GM10248 (cell line): ENCODE data around the gene SLC30A4.
A peak's percentile ranks its signal among the peaks of the same experiment; 100 is the strongest.

ENCODE experiments used
- CTCF ChIA-PET: fragments of 300-600 bp; sonication (Branson Sonifier 250); formaldehyde crosslinking; extraction: SDS; loops from one replicate; lab custom pipeline; 2021; ENCODE audit warnings: antibody characterized with exemption; lab: Yijun Ruan, JAX
- POLR2A ChIA-PET: fragments of 350-650 bp; sonication (Branson Sonifier 250); formaldehyde crosslinking; extraction: SDS; loops from one replicate; lab custom pipeline; 2020; ENCODE audit warnings: antibody characterized with exemption; lab: Yijun Ruan, JAX
- DNase-seq: peaks from one replicate; pipeline ENCODE4 v3.0.0; 2012; ENCODE audit errors: extremely low spot score
- CTCF ChIP-seq: IDR thresholded peaks from 2 replicates; pipeline ENCODE4 v1.5.1; 2012; ENCODE audit warnings: mild to moderate bottlenecking, low read depth; ENCODE audit errors: extremely low read depth, missing control alignments, control extremely low read depth

Gene SLC30A4

GRCh38 chr15:45457641-45458539, 64.7 kb downstream of the SLC30A4 start:
- CTCF ChIA-PET = interaction anchor here (0.6 to 7.1 kb wide), 65 partner anchors 8 to 331 kb away, joined by 3 to 120 read pairs (median 5); partner anchors contain the start of genes BLOC1S6 and SQOR
- DNase-seq = peak; percentile 67
- POLR2A ChIA-PET = interaction anchor here (0.6 kb wide), 1 partner anchor 154 kb away, joined by 4 read pairs; no protein-coding TSS in a partner anchor
- peak; percentile 72 for TF ChIP-seq CTCF

- CTCF ChIA-PET = interaction anchor here (0.7 to 7.1 kb wide), 49 partner anchors 8 to 311 kb away, joined by 3 to 120 read pairs (median 5); partner anchors contain the start of genes BLOC1S6 and SQOR
- POLR2A ChIA-PET = no interaction called here
- DNase-seq = peak; percentile 42
- TF ChIP-seq CTCF = no peak
These were observed 65.3 kb downstream of the SLC30A4 start for GRCh38 chr15:45457220-45457619.

GRCh38 chr15:45456212-45457106, 66.1 kb downstream of the SLC30A4 start:
- ChIA-PET POLR2A (no interaction called here), CTCF (interaction anchor here (0.7 to 7.1 kb wide), 46 partner anchors 12 to 310 kb away, joined by 3 to 120 read pairs (median 5); partner anchors contain the start of genes BLOC1S6 and SQOR)
- no peak for TF ChIP-seq CTCF
- DNase-seq = peak; percentile 50

DNA sequence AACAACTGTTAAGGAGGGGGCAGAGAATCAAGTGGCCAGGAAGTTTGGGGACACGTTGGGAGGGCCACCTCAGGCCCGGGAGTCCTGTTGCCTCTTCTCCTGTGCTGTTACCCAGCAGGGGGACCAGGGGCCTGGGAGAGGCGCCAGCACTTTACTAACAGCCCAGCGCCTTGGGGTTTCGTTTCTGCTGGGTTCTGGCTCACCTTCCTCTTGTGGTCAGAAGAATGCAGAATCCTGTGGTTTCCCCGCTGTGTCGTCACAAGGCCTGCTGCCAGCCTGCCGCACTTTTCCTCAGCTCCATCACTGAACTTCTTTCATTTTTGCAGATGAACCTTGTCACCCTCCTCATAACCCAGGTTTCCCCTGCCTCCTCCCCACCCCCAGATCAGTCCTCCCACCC, 67.7 kb downstream of the SLC30A4 start:
- POLR2A ChIA-PET = no interaction called here
- TF ChIP-seq CTCF = no peak
- DNase-seq = peak; percentile 61
- CTCF ChIA-PET = interaction anchor here (1.3 to 7.1 kb wide), 6 partner anchors 16 to 291 kb away, joined by 3 to 120 read pairs (median 8); no protein-coding TSS in a partner anchor

DNA sequence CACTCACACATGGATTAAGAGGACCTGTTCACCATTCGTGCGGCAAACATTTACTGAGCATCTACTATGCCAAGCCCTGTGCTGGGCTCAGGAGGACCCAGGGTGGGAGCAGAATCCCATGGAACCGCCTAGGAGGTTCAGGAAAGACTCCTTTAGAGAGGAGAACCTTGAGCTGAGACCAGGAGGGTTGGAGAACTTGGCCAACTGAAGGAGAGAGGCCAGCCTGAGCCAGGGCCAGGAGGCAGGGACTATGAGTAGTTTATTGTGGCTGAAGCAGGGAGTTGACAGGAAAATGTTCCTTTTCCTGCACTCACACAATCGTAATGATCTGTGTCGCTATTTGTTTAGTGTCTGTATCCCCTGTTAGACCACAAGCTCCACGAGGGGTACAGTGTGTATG, 71.3 kb downstream of the SLC30A4 start:
- POLR2A ChIA-PET = no interaction called here
- no peak for TF ChIP-seq CTCF
- no peak for DNase-seq
- CTCF ChIA-PET = interaction anchor here (1.0 to 1.8 kb wide), 3 partner anchors 15 to 162 kb away, joined by 4 to 6 read pairs (median 5); no protein-coding TSS in a partner anchor
